Osteocyte (in vitro differentiated cells): ENCODE results near the gene SLC2A9. TPM values are rescaled to one million over a fixed set of nuclear protein-coding genes. Genes with fewer than 3 reads are reported as not detected.
A peak's percentile ranks its signal among the peaks of the same experiment; 100 is the strongest.

ENCODE experiments used
- DNase-seq: peaks from one replicate; pipeline ENCODE4 v3.0.0; 2021; ENCODE audit warnings: mixed read lengths; ENCODE audit not compliant: unreplicated experiment; ENCODE audit errors: extremely low spot score
- H3K27ac Mint-ChIP-seq: one replicate; pipeline ENCODE4 v1.8.0; 2021; ENCODE audit warnings: mild to moderate bottlenecking, mixed read lengths; ENCODE audit not compliant: unreplicated experiment
- H3K27me3 Mint-ChIP-seq: one replicate; pipeline ENCODE4 v1.8.0; 2021; ENCODE audit warnings: mixed read lengths; ENCODE audit not compliant: unreplicated experiment
- H3K36me3 Mint-ChIP-seq: one replicate; pipeline ENCODE4 v1.8.0; 2021; ENCODE audit warnings: mixed read lengths; ENCODE audit not compliant: unreplicated experiment
- H3K4me1 Mint-ChIP-seq: one replicate; pipeline ENCODE4 v1.8.0; 2021; ENCODE audit warnings: mixed read lengths; ENCODE audit not compliant: unreplicated experiment
- H3K4me3 Mint-ChIP-seq: one replicate; pipeline ENCODE4 v1.8.0; 2021; ENCODE audit warnings: mild to moderate bottlenecking, moderate library complexity, mixed read lengths; ENCODE audit not compliant: unreplicated experiment
- H3K9me3 Mint-ChIP-seq: one replicate; pipeline ENCODE4 v1.8.0; 2021; ENCODE audit warnings: mixed read lengths; ENCODE audit not compliant: unreplicated experiment
- total RNA-seq: library from RNA; stranded (reverse); gene quantifications from 2 replicates; pipeline ENCODE4 v1.2.1, GENCODE V29; 2021
- TF ChIP-seq, protein P1 (sequence below): fragments of 200-600 bp; sonication (generic); IDR thresholded peaks from 2 replicates; pipeline ENCODE4 v1.5.0; 2021; ENCODE audit warnings: antibody characterized with exemption, mild to moderate bottlenecking, moderate library complexity

Gene SLC2A9
- total RNA-seq, 1 donor from 2014 or later, result 0.43 TPM

DNA sequence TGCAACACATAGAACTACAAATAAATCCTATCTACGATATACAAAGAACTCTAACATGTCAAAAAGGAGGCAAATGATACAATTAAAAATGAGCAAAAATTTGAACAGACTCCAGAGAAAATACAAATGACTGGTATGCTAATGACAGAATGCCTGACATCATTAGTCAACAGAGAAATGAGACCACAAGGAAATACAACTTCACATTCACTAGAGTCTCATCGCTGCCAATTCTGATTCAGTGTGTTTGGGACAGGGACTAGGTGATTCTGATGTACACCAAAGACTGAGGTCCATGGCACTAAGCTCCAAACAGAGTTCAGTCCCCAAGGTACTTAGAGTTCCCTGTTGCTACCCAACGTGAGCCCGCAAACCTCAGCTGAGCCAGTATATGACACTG is 23.4 kb downstream of the SLC2A9 start:
- H3K4me3 Mint-ChIP-seq, result no peak overlapping the region
- H3K27me3 Mint-ChIP-seq, result peaks cover 8% of the 10 kb centered on the region
- TF ChIP-seq, protein P1, sequence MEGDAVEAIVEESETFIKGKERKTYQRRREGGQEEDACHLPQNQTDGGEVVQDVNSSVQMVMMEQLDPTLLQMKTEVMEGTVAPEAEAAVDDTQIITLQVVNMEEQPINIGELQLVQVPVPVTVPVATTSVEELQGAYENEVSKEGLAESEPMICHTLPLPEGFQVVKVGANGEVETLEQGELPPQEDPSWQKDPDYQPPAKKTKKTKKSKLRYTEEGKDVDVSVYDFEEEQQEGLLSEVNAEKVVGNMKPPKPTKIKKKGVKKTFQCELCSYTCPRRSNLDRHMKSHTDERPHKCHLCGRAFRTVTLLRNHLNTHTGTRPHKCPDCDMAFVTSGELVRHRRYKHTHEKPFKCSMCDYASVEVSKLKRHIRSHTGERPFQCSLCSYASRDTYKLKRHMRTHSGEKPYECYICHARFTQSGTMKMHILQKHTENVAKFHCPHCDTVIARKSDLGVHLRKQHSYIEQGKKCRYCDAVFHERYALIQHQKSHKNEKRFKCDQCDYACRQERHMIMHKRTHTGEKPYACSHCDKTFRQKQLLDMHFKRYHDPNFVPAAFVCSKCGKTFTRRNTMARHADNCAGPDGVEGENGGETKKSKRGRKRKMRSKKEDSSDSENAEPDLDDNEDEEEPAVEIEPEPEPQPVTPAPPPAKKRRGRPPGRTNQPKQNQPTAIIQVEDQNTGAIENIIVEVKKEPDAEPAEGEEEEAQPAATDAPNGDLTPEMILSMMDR, result no peak
- no peaks in the 10 kb centered on the region for H3K4me1 Mint-ChIP-seq
- no peak for DNase-seq
- peaks cover 3% of the 10 kb centered on the region for H3K9me3 Mint-ChIP-seq
- no peaks in the 10 kb centered on the region for H3K36me3 Mint-ChIP-seq
- H3K27ac Mint-ChIP-seq, result no peak overlapping the region

DNA sequence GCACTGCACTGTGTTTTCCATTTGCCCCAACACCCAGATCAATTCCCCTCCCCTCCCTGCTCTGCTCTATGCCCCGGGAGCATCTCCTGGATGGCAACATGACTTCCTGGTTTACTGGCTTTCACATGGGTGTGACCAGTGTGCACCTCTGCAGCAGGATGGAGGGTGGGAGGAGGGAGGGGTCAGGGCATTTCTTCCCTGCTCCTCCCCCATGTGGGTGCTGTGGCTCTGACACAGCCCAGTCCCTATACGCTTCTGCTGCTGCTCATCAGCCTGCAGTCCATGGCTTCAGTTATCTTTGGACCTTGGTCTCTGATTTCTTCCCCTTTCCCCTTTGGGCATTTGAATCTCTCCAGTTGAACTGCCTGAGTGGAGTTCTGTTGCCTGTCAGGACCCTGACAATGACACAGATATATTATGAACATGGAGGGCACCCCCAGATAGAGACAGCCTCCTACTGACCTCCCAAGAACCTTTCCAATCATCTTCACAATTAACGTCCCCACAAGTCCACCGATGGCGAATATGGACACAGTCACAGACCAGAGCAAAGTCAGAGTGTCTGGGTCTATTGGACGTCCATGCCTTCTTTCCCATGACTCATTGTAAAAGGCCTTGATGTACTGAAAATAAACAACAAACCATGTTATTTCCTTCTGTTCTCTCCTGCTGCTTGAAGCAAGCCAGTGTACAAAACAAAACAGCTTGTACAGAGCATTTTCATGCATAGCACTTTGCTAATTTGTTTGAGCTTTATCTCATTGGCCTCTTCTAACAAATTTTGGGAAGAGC is 24.8 kb downstream of the SLC2A9 start:
- Mint-ChIP-seq H3K9me3 (peaks cover 3% of the 10 kb centered on the region), H3K4me1 (no peaks in the 10 kb centered on the region), H3K4me3 (no peak overlapping the region), H3K27ac (no peak overlapping the region), H3K27me3 (peaks cover 9% of the 10 kb centered on the region), H3K36me3 (no peaks in the 10 kb centered on the region)
- TF ChIP-seq, protein P1, result no peak
- DNase-seq, result no peak

DNA sequence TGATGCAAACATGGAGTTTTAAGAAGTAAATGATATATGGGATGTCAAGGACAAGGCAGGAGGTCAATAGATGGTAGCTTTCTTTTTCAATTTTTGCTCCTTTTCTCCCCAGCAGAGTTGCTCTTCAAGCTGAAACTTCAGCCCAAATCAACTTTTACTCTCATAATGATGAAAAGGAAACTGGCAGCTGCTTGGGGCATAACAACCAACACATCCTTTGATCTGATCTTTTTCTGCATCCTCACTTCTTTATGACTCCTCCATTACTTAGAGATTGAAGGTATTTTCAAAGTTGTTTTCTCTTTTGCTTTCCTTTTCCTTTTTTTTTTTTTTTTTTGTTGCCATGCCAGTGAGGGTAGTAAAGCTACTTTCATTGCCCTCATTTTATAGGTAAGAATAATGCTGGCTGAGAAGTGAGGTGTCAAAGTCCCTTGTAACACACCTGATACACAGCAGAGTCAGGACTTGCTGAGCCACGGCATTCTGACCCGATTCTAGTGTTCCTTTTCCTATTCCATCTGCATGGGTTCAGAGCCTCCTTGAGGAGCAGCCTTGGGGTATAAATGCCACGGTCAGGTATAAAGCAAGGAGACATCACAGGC is 26.9 kb downstream of the SLC2A9 start:
- Mint-ChIP-seq H3K36me3 (no peaks in the 10 kb centered on the region), H3K4me1 (no peaks in the 10 kb centered on the region), H3K27me3 (peaks cover 9% of the 10 kb centered on the region), H3K4me3 (no peak overlapping the region), H3K9me3 (no peaks in the 10 kb centered on the region), H3K27ac (no peak overlapping the region)
- TF ChIP-seq, protein P1, result no peak
- DNase-seq, result no peak

DNA sequence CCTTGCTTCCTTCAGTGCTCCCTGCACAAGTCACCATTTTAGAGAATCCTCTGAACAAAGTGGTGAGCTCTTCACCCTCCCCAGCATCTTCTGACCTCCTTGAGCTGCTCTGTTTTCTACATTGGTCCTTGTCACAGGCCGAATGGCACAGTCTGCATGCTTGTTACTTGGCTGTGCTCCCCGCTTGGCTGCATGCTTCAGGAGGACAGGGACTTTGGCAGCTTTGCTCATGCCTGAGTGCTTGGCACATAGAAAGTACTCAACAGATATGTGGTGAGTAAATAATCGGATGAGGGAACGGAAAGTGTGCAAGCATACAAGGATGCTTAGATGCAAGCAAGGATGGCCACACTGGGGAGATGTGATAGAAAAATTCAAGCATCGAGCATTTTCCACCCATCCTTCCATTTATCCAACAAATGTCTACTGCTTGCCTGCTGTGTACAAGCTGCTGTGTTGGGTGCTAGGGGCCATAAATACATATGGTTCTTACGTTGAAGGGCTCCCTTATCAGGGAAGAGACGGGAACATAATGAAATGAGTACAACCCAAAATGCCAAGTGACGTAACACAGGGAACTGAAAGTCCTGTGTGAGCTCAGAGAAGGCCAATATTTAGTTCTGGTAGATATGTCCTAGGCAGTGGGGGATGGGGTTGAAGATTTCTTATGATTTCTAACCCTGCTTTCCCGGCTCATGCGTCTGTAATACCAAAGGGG is 31.2 kb downstream of the SLC2A9 start:
- no peak overlapping the region for H3K27ac Mint-ChIP-seq
- no peaks in the 10 kb centered on the region for H3K9me3 Mint-ChIP-seq
- H3K36me3 Mint-ChIP-seq, result no peaks in the 10 kb centered on the region
- H3K4me3 Mint-ChIP-seq, result no peak overlapping the region
- peaks cover 6% of the 10 kb centered on the region for H3K27me3 Mint-ChIP-seq
- TF ChIP-seq, protein P1, result no peak
- DNase-seq, result peak; percentile 30
- no peaks in the 10 kb centered on the region for H3K4me1 Mint-ChIP-seq

DNA sequence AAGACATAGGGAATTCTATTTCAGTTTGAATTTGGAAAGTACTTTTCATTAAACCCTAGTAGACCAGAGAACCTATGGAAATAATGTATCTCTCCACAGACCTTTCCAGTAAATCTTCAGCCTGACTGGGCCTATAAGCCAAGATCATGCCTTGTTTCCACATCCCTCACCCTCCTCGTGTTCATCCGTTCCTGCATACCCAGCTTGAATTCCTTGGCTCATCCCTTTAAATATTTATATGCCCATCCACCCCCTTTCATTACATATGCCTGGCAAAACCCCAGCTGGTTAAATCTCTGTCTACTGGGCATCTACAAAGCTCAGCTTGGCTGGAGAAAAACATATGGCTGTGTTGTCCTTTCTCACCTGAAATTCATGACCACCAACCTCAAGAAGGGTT is 32.4 kb downstream of the SLC2A9 start:
- no peaks in the 10 kb centered on the region for H3K36me3 Mint-ChIP-seq
- no peak overlapping the region for H3K4me3 Mint-ChIP-seq
- no peak overlapping the region for H3K27ac Mint-ChIP-seq
- H3K9me3 Mint-ChIP-seq, result no peaks in the 10 kb centered on the region
- H3K27me3 Mint-ChIP-seq, result peaks cover 6% of the 10 kb centered on the region
- DNase-seq, result no peak
- no peaks in the 10 kb centered on the region for H3K4me1 Mint-ChIP-seq
- TF ChIP-seq, protein P1, result no peak
